Measurements from ENCODE around the gene ADAP1. TPM values are rescaled to one million over a fixed set of nuclear protein-coding genes. Genes with fewer than 3 reads are reported as not detected.
A peak's percentile ranks its signal among the peaks of the same experiment; 100 is the strongest.
"Not testable (repeated sequence)": the region's sequence is repeated elsewhere in the genome, so short reads cannot be mapped to it uniquely, and the experiment has no call there.

ADAP1 gene
- total and polyA plus RNA-seq, 2 donors from 2014 or later, result 36.4 to 48.2 TPM

GRCh38 chr7:926061-927030, 28.1 kb downstream of the ADAP1 start:
- H3K27me3 ChIP-seq (ENCODE audit: control insufficient read depth, insufficient read depth, low read length), result no peaks in the 10 kb centered on the region
- no peak overlapping the region for H3K4me3 ChIP-seq (ENCODE audit: low read length in 3 of 3)
- peaks cover 0 to 7% (median 0%) of the 10 kb centered on the region in 3 donors for H3K4me1 ChIP-seq (ENCODE audit: control insufficient read depth in 2 of 3, insufficient read depth in 2 of 3, low read depth in 1 of 3, low read length in 3 of 3)
- no peaks in the 10 kb centered on the region for H3K36me3 ChIP-seq (ENCODE audit: control insufficient read depth in 2 of 3, insufficient read depth in 3 of 3, low read length in 3 of 3)
- no peak overlapping the region for H3K9ac ChIP-seq (ENCODE audit: low read length in 3 of 3)
- peak overlapping the region in 1 of 2 donors; percentile 22 for H3K27ac ChIP-seq (ENCODE audit: low read depth in 2 of 2, low read length in 2 of 2)
- no peak for TF ChIP-seq CTCF (IDR thresholded peaks at IDR 0.05; ENCODE audit: borderline replicate concordance, extremely low read depth, insufficient read depth)
- FAIRE-seq (no peak), DNase-seq (peak in 2 of 5 donors; percentile 57 to 74)
- intact Hi-C loops (cut with DNase I), result no loop called here
- no peaks in the 10 kb centered on the region for H3K9me3 ChIP-seq (ENCODE audit: control insufficient read depth in 2 of 3, insufficient read depth in 1 of 3, low read length in 3 of 3)

DNA sequence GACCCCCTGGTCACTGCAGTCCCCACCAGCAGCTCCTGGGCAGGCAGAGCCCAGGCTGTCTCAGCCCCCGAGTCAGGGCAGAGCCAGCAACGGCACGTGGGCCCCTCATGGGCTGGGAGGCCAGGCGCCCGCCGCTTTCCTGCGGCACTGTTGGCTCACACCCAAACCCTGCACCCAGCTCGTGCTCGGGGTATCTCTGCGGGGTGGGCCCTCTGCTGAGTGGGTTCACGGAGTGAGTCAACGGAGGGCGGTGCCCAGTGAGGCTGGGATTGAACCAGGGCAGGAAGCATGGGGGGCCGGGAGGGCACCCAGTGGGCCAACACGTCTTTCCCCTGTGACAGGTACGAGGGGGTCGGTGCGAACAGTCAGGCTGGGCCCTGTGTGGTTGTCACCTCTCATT, 28.9 kb downstream of the ADAP1 start:
- intact Hi-C loops (cut with DNase I), result no loop called here
- Histone ChIP-seq H3K27ac (ENCODE audit: low read depth in 2 of 2, low read length in 2 of 2) (no peak overlapping the region), H3K36me3 (ENCODE audit: control insufficient read depth in 2 of 3, insufficient read depth in 3 of 3, low read length in 3 of 3) (no peaks in the 10 kb centered on the region), H3K4me3 (ENCODE audit: low read length in 3 of 3) (no peak overlapping the region), H3K9me3 (ENCODE audit: control insufficient read depth in 2 of 3, insufficient read depth in 1 of 3, low read length in 3 of 3) (no peaks in the 10 kb centered on the region), H3K27me3 (ENCODE audit: control insufficient read depth, insufficient read depth, low read length) (no peaks in the 10 kb centered on the region), H3K4me1 (ENCODE audit: control insufficient read depth in 2 of 3, insufficient read depth in 2 of 3, low read depth in 1 of 3, low read length in 3 of 3) (peaks cover 0 to 5% (median 0%) of the 10 kb centered on the region in 3 donors), H3K9ac (ENCODE audit: low read length in 3 of 3) (no peak overlapping the region)
- DNase-seq (peak in 2 of 5 donors; percentile 56 to 79), FAIRE-seq (no peak)
- no peak for TF ChIP-seq CTCF (IDR thresholded peaks at IDR 0.05; ENCODE audit: borderline replicate concordance, extremely low read depth, insufficient read depth)

DNA sequence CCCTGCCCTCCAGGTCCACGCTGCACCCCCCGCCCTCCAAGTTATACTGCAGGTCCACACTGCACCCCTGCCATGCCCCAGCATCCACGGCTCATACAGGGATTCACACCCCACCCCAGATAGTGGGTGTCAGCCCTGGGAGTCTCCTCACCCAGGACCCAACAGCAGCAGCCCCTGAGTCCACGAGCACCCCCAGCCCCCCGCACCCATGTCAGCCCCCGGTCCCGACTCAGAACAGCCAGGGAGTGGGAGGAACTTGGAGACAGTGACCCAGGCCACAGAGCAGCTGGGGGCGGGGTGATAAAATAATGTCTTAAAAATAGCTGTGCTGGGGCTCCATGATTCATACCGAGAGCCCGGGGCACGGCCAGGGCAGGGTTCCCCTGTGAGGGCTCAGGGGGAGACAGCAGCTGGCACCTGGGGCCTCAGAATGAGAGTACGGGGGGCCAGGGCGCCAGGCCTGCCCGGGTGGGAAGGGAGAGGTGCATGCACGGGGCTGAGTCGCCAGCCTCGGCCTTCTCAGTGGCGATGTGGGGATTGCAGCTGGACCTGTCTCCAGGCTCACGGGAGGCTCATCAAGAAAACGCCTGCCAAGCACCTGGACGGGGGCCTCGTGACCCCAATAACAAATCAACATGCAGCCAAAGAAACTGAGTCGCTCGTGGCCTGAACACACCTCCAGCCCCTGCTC, 29.8 kb downstream of the ADAP1 start:
- Histone ChIP-seq H3K27me3 (ENCODE audit: control insufficient read depth, insufficient read depth, low read length) (no peaks in the 10 kb centered on the region), H3K4me1 (ENCODE audit: control insufficient read depth in 2 of 3, insufficient read depth in 2 of 3, low read depth in 1 of 3, low read length in 3 of 3) (peaks cover 0 to 5% (median 0%) of the 10 kb centered on the region in 3 donors), H3K36me3 (ENCODE audit: control insufficient read depth in 2 of 3, insufficient read depth in 3 of 3, low read length in 3 of 3) (no peaks in the 10 kb centered on the region), H3K9me3 (ENCODE audit: control insufficient read depth in 2 of 3, insufficient read depth in 1 of 3, low read length in 3 of 3) (no peaks in the 10 kb centered on the region), H3K4me3 (ENCODE audit: low read length in 3 of 3) (no peak overlapping the region), H3K27ac (ENCODE audit: low read depth in 2 of 2, low read length in 2 of 2) (no peak overlapping the region), H3K9ac (ENCODE audit: low read length in 3 of 3) (no peak overlapping the region)
- no peak for TF ChIP-seq CTCF (IDR thresholded peaks at IDR 0.05; ENCODE audit: borderline replicate concordance, extremely low read depth, insufficient read depth)
- DNase-seq (peak in 2 of 5 donors; percentile 64 to 65), FAIRE-seq (no peak)
- intact Hi-C loops (cut with DNase I), result no loop called here

- DNase-seq, result peak in 2 of 5 donors; percentile 71 to 73
- intact Hi-C loops (cut with DNase I); H3K27me3 ChIP-seq (ENCODE audit: control insufficient read depth, insufficient read depth, low read length): not testable (repeated sequence)
These were observed 30.4 kb downstream of the ADAP1 start for GRCh38 chr7:924042-924441.

More at GRCh38 chr7:924042-924441, 30.4 kb downstream of the ADAP1 start:
- not testable (repeated sequence) for H3K4me3 ChIP-seq (ENCODE audit: low read length in 3 of 3); H3K9me3 ChIP-seq (ENCODE audit: control insufficient read depth in 2 of 3, insufficient read depth in 1 of 3, low read length in 3 of 3); H3K9ac ChIP-seq (ENCODE audit: low read length in 3 of 3); FAIRE-seq; H3K27ac ChIP-seq (ENCODE audit: low read depth in 2 of 2, low read length in 2 of 2); H3K4me1 ChIP-seq (ENCODE audit: control insufficient read depth in 2 of 3, insufficient read depth in 2 of 3, low read depth in 1 of 3, low read length in 3 of 3); H3K36me3 ChIP-seq (ENCODE audit: control insufficient read depth in 2 of 3, insufficient read depth in 3 of 3, low read length in 3 of 3)
